H1 (cell line): ENCODE measurements around the gene PXDC1. TPM values are rescaled to one million over a fixed set of nuclear protein-coding genes. Genes with fewer than 3 reads are reported as not detected.

ENCODE experiments used
- CTCF ChIA-PET: fragments of 300-600 bp; sonication (Branson Sonifier 250); formaldehyde crosslinking; loops from one replicate; lab custom pipeline; 2021; ENCODE audit not compliant: partially characterized antibody; lab: Charles Lee
- POLR2A ChIA-PET: fragments of 300-600 bp; sonication (Branson Sonifier 250); formaldehyde crosslinking; loops from one replicate; lab custom pipeline; 2021; ENCODE audit warnings: inconsistent platforms; ENCODE audit not compliant: partially characterized antibody; lab: Charles Lee
- DNase-seq, 2 experiments: peaks; one replicate each; pipeline versions ENCODE4 v3.0.0 to v3.0.0-alpha.2; 2010 to 2022; ENCODE audit warnings: low spot score in 2 of 2, low read depth in 1 of 2, mixed read lengths in 1 of 2
- FAIRE-seq: peaks from 2 replicates; lab custom pipeline; 2011; peaks lifted over from hg19 to GRCh38; lab: Jason Lieb, UNC
- H2AFZ ChIP-seq: 2 replicates; pipeline ENCODE4 v1.8.1; 2012; ENCODE audit warnings: low read length, inconsistent platforms
- H2AK5ac ChIP-seq: 2 replicates; pipeline ENCODE4 v1.6.1; 2013; ENCODE audit warnings: low read depth, low read length
- H2BK120ac ChIP-seq: replicated peaks from 2 replicates; pipeline ENCODE3; 2013; ENCODE audit warnings: low read depth, low read length, inconsistent platforms
- H2BK12ac ChIP-seq: 2 replicates; pipeline ENCODE4 v1.6.1; 2013; ENCODE audit warnings: low read depth, low read length
- H2BK15ac ChIP-seq: 2 replicates; pipeline ENCODE4 v1.6.1; 2013; ENCODE audit warnings: low read length
- H2BK20ac ChIP-seq: 2 replicates; pipeline ENCODE4 v1.6.1; 2013; ENCODE audit warnings: low read length
- H2BK5ac ChIP-seq: 2 replicates; pipeline ENCODE4 v1.6.1; 2013; ENCODE audit warnings: low read depth, low read length
- H3K14ac ChIP-seq: 2 replicates; pipeline ENCODE4 v1.6.1; 2013; ENCODE audit warnings: inconsistent platforms; ENCODE audit not compliant: insufficient read length
- H3K18ac ChIP-seq: 2 replicates; pipeline ENCODE4 v1.6.1; 2013; ENCODE audit warnings: low read length; ENCODE audit errors: extremely low read depth
- H3K23ac ChIP-seq: 2 replicates; pipeline ENCODE4 v1.6.1; 2013; ENCODE audit warnings: inconsistent platforms; ENCODE audit not compliant: insufficient read length
- H3K23me2 ChIP-seq: 2 replicates; pipeline ENCODE4 v1.6.1; 2013; ENCODE audit warnings: low read depth, low read length
- H3K27ac ChIP-seq: 2 replicates; pipeline ENCODE4 v1.6.1; 2011; ENCODE audit warnings: low read depth, low read length, inconsistent platforms
- H3K27me3 ChIP-seq, 4 experiments: replicated peaks in 1 of 4; 1 replicate in 1 of 4; 2 replicates in 3 of 4; pipeline versions ENCODE4 v1.6.1 to v1.8.1; 2011 to 2013; ENCODE audit warnings: low read length in 3 of 4, mild to moderate bottlenecking in 3 of 4, inconsistent platforms in 2 of 4, mixed read lengths in 2 of 4, moderate library complexity in 1 of 4; ENCODE audit not compliant: control insufficient read depth in 3 of 4, insufficient read depth in 3 of 4; ENCODE audit errors: extremely low read depth in 1 of 4
- H3K36me3 ChIP-seq, 4 experiments: 2 replicates each; pipeline versions ENCODE4 v1.6.1 to v1.8.1; 2011 to 2013; ENCODE audit warnings: mild to moderate bottlenecking in 4 of 4, low read length in 3 of 4, moderate library complexity in 2 of 4, control low read depth in 1 of 4, inconsistent platforms in 1 of 4; ENCODE audit not compliant: insufficient read depth in 4 of 4, control insufficient read depth in 2 of 4
- H3K4ac ChIP-seq: replicated peaks from 2 replicates; pipeline ENCODE3; 2013; ENCODE audit warnings: low read length, low read depth, mixed read lengths, inconsistent platforms; ENCODE audit not compliant: insufficient read length
- H3K4me1 ChIP-seq, 4 experiments: replicated peaks in 1 of 4; 1 replicate in 1 of 4; 2 replicates in 3 of 4; pipeline versions ENCODE4 v1.6.1 to v1.8.1; 2011 to 2013; ENCODE audit warnings: low read length in 3 of 4, inconsistent platforms in 2 of 4, mixed read lengths in 1 of 4; ENCODE audit not compliant: insufficient read depth in 4 of 4, control insufficient read depth in 3 of 4
- H3K4me2 ChIP-seq, 2 experiments: 2 replicates each; pipeline versions ENCODE4 v1.6.1 to v1.8.1; 2011 to 2013; ENCODE audit warnings: low read depth in 2 of 2, low read length in 2 of 2, control low read depth in 1 of 2, inconsistent platforms in 1 of 2, mild to moderate bottlenecking in 1 of 2; ENCODE audit not compliant: insufficient read depth in 1 of 2
- H3K4me3 ChIP-seq, 4 experiments: fragments of 200-600, 300-600 bp in 1 of 4; sonication (generic), shearing (Covaris generic), sonication (Bioruptor Twin) in 1 of 4; 2 replicates each; pipeline versions ENCODE4 v1.5.1 to v1.8.1; 2011 to 2016; ENCODE audit warnings: low read length in 4 of 4, low read depth in 3 of 4, control low read depth in 2 of 4, inconsistent platforms in 2 of 4, mild to moderate bottlenecking in 2 of 4, mixed read lengths in 1 of 4, moderate library complexity in 1 of 4; ENCODE audit not compliant: insufficient read depth in 2 of 4; ENCODE audit errors: extremely low read depth in 1 of 4
- H3K56ac ChIP-seq: replicated peaks from 2 replicates; pipeline ENCODE3; 2013; ENCODE audit warnings: low read depth, mild to moderate bottlenecking, mixed read lengths, low read length, inconsistent platforms; ENCODE audit not compliant: insufficient read length
- H3K79me1 ChIP-seq: 2 replicates; pipeline ENCODE4 v1.6.1; 2013; ENCODE audit warnings: low read depth, low read length, control low read depth
- H3K79me2 ChIP-seq, 2 experiments: 2 replicates each; pipeline versions ENCODE4 v1.6.1 to v1.8.1; 2012 to 2013; ENCODE audit warnings: low read length in 2 of 2, mild to moderate bottlenecking in 2 of 2, inconsistent platforms in 1 of 2; ENCODE audit not compliant: insufficient read depth in 2 of 2, control insufficient read depth in 1 of 2
- H3K9ac ChIP-seq, 4 experiments: replicated peaks in 1 of 4; 1 replicate in 1 of 4; 2 replicates in 3 of 4; pipeline versions ENCODE4 v1.6.1 to v1.8.1; 2011 to 2013; ENCODE audit warnings: low read depth in 3 of 4, low read length in 3 of 4, control low read depth in 2 of 4, mild to moderate bottlenecking in 2 of 4, moderate library complexity in 2 of 4, inconsistent platforms in 1 of 4; ENCODE audit errors: extremely low read depth in 1 of 4
- H3K9me3 ChIP-seq, 2 experiments: 2 replicates each; pipeline versions ENCODE4 v1.6.1 to v1.8.1; 2012 to 2013; ENCODE audit warnings: mild to moderate bottlenecking in 2 of 2, moderate library complexity in 2 of 2, control low read depth in 1 of 2, inconsistent platforms in 1 of 2, low read depth in 1 of 2, low read length in 1 of 2, mixed read lengths in 1 of 2; ENCODE audit not compliant: insufficient read depth in 2 of 2
- H4K20me1 ChIP-seq, 2 experiments: replicated peaks in 1 of 2; 2 replicates each; pipeline versions ENCODE3 to v1.8.1; 2011 to 2013; ENCODE audit warnings: inconsistent platforms in 2 of 2, low read length in 2 of 2, mild to moderate bottlenecking in 1 of 2; ENCODE audit not compliant: insufficient read depth in 2 of 2, control insufficient read depth in 1 of 2
- H4K5ac ChIP-seq: 2 replicates; pipeline ENCODE4 v1.6.1; 2013; ENCODE audit warnings: low read length, low read depth, mixed read lengths, inconsistent platforms; ENCODE audit not compliant: insufficient read length
- H4K8ac ChIP-seq: 2 replicates; pipeline ENCODE4 v1.8.0; 2013; ENCODE audit warnings: mild to moderate bottlenecking, moderate library complexity, low read length, inconsistent platforms; ENCODE audit not compliant: insufficient read depth; ENCODE audit errors: extremely low read depth
- H4K91ac ChIP-seq: replicated peaks from 2 replicates; pipeline ENCODE3; 2013; ENCODE audit warnings: low read length, mixed read lengths, inconsistent platforms; ENCODE audit not compliant: insufficient read length
- BRCA1 ChIP-seq: IDR thresholded peaks from 2 replicates; pipeline ENCODE4 v1.6.1; 2012; ENCODE audit warnings: low read depth, low read length, improper control_type of control experiment
- JUND ChIP-seq: IDR thresholded peaks from 2 replicates; pipeline ENCODE4 v1.6.1; 2011; ENCODE audit warnings: mild to moderate bottlenecking, improper control_type of control experiment, low read length
- WGBS, 2 experiments: shearing (Covaris generic) in 1 of 2; methylation state at CpG; one replicate each; pipeline versions ENCODE4 v1.1.6 to v1.1.7; 2013 to 2015; ENCODE audit warnings: low lambda C conversion rate in 2 of 2, mixed read lengths in 2 of 2, inconsistent platforms in 1 of 2, low coverage in 1 of 2, missing lambda C conversion rate in 1 of 2; ENCODE audit not compliant: insufficient replicate concordance in 2 of 2, insufficient coverage in 1 of 2, insufficient read length in 1 of 2; ENCODE audit errors: extremely low coverage in 1 of 2, missing lambda C conversion rate in 1 of 2; 5-methylcytosine and 5-hydroxymethylcytosine counted together
- polyA plus RNA-seq, 7 experiments: library from polyadenylated mRNA; depleted of rRNA in 3 of 7; stranded (reverse) in 5 of 7; unstranded in 2 of 7; fragments of >200 nt in 5 of 7; fragments of 200-250 nt in 2 of 7; gene quantifications; 1 replicate in 5 of 7; 2 replicates in 1 of 7; 4 replicates in 1 of 7; pipeline versions ENCODE4 v1.2.1 to v1.2.3, GENCODE V29; 2011 to 2013; ENCODE audit warnings: missing spikeins in 2 of 7, mixed read lengths in 2 of 7
- total RNA-seq: library from RNA; stranded (reverse); fragmentation: NEBNext Ultra II Directional; extraction: Animal tissue kit (Norgen Biotek cat#: 25700); gene quantifications from 2 replicates; pipeline ENCODE4 v1.2.1, GENCODE V29; 2021

The PXDC1 gene
- total and polyA plus RNA-seq, 2 of the 8 experiments (the other 6 are each of a cell fraction or from before 2014, with no cell fraction given): 1.7 to 2.0 TPM

GRCh38 chr6:3782876-3783832, 31.6 kb upstream of the PXDC1 start:
- H3K79me1 ChIP-seq: no peaks in the 10 kb centered on the region
- no peak for FAIRE-seq
- H2BK120ac ChIP-seq: no peak overlapping the region
- TF ChIP-seq JUND (no peak), BRCA1 (no peak)
- TF ChIP-seq, all 59 proteins: peak for 0
- Histone ChIP-seq H3K79me2 (no peaks in the 10 kb centered on the region), H4K20me1 (no peaks in the 10 kb centered on the region), H3K27ac (no peak overlapping the region), H2BK12ac (no peak overlapping the region), H3K4ac (no peak overlapping the region), H2AFZ (no peak overlapping the region), H3K4me1 (no peaks in the 10 kb centered on the region), H3K27me3 (no peaks in the 10 kb centered on the region), H2BK5ac (no peak overlapping the region), H3K23me2 (no peaks in the 10 kb centered on the region), H4K5ac (no peak overlapping the region), H3K9me3 (no peaks in the 10 kb centered on the region), H3K9ac (no peak overlapping the region), H4K8ac (no peak overlapping the region), H2BK20ac (no peak overlapping the region), H3K18ac (no peak overlapping the region), H2AK5ac (no peak overlapping the region), H2BK15ac (no peak overlapping the region), H3K14ac (no peak overlapping the region), H3K36me3 (no peaks in the 10 kb centered on the region), H4K91ac (no peak overlapping the region), H3K56ac (no peak overlapping the region), H3K23ac (no peak overlapping the region), H3K4me2 (no peak overlapping the region), H3K4me3 (no peak overlapping the region)
- ChIA-PET CTCF (interaction anchor here (1.1 to 2.1 kb wide), 4 partner anchors 11 to 449 kb away, joined by 3 to 5 read pairs (median 4); no protein-coding TSS in a partner anchor), POLR2A (interaction anchor here (0.6 to 1.2 kb wide), 3 partner anchors 26 to 850 kb away, joined by 4 to 5 read pairs (median 4); no protein-coding TSS in a partner anchor)
- 86% methylated on average over 17 of the region's 17 CpGs; no CpG with 5 or more reads in 1 of the 2 experiments for WGBS, 2 experiments
- DNase-seq: no peak
